Stimulated activated CD8-positive, alpha-beta memory T cell treated with anti-CD3 and anti-CD28 coated beads, Interleukin-7, amount 100 ng/mL, for 48 hours (primary cell): ENCODE measurements around the gene ERC2.
"Not testable (repeated sequence)": the region's sequence is repeated elsewhere in the genome, so short reads cannot be mapped to it uniquely, and the experiment has no call there.

Experiments
- DNase-seq, 2 donors: peaks; one replicate each; pipeline ENCODE4 v3.0.0-alpha.2; 2020; ENCODE audit warnings: low read depth in 1 of 2; ENCODE audit errors: extremely low read depth in 1 of 2

The ERC2 gene

DNA sequence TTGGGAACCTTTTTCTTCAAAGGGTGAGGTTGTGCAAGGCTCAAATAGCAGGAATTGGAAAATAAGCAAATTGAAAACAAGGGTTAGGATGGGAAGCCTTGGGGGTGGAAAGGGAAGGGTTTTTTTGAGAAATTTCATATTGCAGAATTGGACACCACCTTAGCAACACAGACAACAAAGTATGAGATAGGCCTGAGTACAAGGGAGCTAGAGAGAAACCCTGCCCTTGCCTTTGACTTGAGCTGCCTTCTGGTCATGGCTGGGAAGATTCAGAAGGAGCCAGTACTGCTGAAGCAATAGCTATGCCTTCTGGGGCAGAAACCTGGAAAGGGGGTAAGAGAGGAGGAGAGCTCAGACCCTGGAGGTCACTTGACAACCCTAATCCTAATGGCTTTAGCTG, 445.6 kb downstream of the ERC2 start:
- DNase-seq = no peak

DNA sequence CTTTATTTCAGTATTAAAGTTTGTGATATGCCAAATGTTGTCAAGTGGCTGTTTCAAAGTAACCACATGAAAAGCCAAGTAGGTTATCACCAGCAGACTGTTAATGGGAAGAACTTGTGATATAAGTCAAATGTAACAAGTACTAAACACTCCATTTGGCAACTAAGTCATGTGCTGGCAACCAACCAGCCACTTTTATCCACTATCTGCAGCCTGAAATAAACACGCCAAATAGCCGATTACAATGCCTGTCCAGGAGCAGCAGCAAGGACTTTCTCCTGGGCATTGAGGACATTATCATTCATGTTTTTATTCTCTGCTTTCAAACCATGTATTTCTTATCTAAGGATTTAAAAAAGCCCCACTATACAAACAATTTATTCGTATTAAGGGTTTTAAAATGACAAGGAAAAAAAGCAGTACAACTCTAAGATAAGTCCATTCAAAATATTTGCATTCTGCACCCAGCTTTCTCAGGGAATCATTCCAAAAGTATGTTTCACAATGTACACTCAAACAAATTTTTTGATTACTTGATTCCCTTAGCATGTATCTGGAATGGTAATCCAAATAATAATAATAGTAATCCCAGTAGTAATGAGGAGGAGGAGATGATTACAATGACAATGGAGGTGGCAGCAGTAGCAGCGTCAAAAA, 448.6 kb downstream of the ERC2 start:
- DNase-seq = no peak

DNA sequence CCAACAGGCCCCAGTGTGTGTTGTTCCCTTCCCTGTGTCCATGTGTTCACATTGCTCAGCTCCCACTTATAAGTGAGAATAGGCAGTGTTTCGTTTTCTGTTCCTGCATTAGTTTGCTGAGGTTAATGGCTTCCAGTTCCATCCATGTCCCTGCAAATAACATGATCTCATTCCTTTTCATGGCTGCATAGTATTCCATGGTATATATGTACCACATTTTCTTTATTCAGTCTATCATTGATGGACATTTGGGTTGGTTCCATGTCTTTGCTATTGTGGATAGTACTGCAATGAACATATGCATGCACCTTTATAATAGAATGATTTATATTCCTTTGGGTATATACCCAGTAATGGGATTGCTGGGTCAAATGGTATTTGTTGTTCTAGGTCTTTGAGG, 452.9 kb downstream of the ERC2 start:
- not testable (repeated sequence) for DNase-seq

DNA sequence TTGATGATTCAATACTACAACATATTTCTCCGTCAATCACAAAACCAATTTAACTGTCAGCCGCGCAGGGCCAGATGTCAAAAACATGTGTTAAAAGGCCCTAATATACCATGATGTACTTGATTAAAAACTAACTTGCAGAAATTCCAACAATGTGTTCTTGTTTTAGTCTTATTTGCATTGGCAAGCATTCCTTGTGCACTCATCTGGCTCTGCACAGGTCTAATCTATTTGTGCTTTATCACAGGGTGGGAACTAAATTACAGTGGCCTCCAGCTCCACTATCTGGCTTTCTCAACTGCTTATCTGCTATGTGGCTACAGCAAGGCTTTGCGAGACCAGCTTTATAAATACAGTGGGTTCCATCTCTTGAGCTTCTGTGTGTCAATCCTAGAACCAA, 455.5 kb downstream of the ERC2 start:
- DNase-seq = no peak

DNA sequence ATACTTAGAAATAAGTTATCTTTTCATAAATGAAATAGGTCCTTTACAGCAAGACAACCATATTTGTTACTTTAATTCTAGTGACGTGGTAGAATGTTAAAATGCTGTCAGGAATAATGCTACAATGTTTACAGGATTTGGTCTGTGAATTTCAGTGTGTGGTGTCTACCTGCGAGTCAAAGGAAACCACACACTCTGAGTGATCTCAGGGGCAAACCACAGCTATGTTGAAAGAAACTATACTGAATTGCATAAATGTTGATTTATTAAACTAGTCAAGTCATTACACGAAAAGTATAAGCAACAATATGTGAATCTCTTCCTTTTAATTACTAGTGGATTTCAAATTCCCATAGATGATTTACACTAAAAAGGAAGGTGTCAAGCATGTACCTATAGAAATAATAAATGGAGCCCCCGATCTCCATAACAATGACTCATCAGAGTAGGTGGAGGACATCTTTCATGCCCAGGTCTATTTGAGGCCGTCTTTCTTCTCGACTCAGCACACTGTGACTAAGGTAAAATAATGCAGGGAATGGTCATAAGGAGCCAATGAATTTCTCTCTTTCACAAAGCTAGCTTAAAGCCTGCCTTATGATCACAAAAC, 463.0 kb downstream of the ERC2 start:
- no peak for DNase-seq

DNA sequence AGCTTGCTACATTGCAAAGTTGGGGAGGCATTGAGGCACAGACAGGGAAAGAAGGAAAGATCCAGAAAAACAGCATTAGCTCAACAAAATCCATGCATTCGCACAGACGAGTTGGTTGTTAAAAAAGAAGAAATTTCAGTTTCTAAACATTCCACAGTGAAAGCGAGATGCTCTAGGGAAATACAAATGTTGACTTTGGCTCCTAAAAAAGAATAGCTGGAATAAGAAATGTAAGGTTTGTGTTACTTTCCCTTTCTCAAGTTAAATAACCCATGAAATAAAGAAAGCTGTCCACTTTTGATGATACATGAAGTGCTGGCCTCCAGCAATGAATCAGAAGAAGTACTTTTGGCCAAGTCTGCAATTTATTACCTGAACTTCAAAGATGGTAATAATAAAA, 465.1 kb downstream of the ERC2 start:
- no peak for DNase-seq

DNA sequence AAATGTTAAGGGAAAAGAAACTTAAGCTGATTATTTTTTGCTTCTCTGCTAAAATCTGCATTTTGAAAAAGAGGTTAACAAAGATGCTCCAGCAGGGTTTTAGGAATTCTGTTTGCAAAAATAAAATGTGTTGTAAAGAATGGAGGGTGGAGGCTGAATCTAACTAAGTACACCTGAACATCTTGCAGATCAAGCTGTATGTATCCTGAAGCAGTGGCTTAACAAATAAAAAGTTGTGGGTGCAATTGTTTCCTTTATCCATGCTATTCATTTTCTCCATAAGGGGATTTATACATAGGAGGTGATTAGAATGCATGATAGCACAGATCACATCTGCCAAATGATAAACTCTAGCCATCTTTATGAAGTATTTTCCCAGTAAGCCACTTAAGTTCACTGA, 466.3 kb downstream of the ERC2 start:
- no peak for DNase-seq

DNA sequence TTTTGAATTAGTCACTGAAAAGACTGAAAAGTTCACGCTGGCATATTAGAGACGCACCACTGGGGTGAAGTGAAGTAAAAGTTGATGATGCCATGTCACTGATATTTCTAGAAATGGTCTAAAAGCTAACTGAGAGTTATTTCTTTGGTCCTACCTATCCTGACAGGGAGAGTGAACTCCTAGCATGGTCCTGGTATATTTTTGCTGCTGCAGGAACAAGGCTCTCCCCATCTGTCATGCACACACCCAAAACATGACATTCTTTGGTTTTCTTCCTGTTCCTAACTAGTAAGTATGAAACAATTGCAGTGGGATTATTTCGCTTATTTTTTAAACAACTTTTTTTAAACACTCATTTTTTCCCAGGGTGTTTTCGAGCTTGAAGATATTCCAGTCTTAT, 466.7 kb downstream of the ERC2 start:
- DNase-seq = no peak

DNA sequence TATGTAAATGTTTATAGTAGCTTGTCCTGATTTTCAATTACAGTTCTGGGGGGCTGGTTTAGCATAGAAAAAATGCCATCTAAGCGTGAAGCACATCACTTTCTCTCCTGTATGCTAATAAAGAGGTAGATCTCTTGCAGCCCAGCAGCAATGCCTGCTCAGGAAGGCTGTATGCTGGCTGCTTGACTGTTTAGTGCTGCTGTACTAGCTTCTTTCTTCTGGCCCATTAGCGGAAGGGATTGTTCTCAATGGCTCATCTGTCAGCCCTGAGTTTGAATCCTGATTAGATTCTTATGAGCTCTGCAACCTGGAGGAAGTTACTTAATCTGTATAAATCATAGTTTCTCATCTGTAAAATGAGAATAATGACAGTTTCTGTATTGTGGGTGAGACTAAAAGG, 478.9 kb downstream of the ERC2 start:
- DNase-seq = no peak

DNA sequence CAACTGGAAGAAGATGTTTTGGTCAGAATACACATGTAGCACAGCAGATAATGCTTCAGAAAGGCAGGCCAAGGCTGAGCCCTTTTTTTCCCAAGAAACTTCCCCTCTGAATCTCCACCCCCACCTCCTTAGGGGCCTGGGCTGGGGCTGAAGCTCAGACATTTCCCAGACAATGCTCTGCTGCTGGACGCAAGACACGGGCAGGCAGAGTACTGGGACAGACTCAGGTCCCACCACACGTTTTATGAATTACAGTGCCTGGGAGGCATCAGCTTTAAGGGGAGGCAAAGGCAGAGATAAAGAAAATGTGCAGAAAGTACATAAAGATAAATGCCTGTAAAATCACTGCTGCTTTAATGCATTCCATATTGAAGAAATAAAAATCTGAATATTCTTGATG, 479.4 kb downstream of the ERC2 start:
- DNase-seq = no peak

DNA sequence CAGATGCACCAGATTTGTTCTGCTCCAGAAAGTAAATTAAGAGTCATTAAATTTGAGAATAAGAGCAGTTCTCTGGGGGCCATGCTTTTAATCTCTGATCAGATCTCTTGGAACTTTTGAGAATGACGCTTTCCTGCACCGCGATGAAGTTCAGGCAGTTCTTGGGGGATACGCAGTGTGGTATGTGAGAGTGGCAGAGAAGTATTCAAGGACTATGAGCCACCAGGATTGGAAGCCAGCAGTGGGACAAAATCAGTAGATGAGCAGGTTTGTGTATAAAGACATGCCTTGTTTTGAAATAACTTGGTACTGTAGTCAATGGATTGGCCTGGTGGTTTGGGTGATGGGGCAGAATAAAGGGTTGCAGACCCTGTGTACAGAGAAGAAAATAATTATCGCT, 483.6 kb downstream of the ERC2 start:
- no peak for DNase-seq

DNA sequence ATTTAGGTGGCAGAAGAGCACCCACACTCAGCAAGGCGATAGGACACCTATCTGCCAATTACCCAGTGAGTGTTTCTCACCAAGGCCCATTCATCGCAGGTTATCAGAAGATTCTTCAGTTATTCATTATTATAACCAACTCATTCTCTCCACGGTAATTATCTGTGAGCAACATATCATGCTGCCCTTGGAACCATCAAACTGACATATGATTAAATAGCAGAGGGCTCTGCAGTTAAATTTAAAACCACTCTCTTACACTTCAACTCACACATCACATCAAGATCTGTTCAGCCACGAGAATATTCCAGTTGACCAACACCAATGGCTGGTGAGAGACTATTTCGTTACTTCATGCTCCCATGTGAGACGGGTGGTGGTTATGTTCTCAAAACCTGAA, 489.3 kb downstream of the ERC2 start:
- no peak for DNase-seq

DNA sequence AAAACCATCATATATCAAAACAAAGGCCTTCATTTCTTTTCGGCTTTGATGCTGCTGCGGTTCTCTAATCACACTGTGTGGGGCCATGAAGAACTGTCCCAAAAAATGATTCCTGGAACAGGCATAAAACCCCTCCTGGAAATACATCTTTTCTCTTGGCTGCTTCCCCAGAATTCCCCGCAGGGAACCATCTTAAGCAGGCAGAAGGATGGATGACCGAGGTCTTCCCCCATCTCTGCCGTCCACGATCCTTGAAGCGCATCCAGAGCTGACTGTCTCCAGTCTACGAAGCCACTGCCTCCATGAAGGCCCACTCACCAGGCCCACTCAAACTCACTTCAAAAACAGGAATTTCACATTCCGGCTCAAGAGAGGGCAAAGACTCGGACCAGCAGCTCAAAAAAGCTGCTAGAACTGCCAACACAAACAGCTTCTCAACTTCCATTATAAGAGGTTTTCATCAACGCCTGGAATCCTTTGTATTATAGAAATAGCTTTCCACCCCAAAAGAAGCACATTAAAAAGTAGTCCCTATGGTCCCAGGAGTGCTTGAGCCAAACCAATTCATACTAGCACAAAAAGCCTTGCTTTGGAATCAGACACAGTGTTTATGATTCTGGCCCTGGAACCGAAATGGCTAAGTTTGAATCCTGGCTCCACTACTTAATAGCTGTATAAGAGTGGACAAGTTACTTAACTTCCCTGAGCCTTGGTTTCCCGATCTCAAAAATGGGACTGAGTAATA, 493.7 kb downstream of the ERC2 start:
- no peak for DNase-seq

DNA sequence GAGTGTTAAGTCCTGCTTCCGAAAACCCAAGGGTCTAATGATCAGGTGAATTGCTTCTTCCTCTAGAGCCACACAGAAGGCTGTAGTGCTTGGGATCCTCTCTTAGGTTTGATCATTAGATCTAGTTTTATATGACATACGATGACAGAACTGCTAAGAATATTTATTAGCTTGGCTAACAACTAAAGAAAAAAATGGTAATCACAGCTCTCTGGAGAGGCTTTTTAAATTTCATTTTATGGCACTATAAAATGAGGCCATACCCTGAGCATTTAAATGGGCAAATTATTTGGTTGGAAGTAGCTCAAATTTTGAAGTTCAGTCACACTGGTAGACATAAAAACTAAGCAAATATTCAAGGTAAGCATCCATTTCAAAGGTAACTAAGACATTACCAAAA, 498.6 kb downstream of the ERC2 start:
- DNase-seq = no peak

DNA sequence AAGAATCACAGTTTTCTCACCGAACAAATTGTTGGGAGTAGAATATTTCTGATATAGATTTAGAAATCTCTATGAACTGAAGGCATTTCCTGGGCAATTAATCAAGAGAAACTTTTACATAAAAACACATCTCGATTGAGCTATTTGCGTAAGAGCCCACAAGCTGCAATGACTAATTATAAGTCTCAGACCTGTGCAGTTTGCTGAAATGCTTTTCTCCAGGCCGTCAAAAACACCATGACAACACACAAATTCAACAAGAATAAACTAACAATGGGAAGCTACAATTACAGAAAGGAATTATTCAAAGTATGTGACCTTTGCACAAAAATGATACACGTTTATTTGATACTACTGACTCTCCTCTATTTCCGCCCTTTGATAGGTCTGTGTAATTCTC, 499.9 kb downstream of the ERC2 start:
- DNase-seq = no peak

DNA sequence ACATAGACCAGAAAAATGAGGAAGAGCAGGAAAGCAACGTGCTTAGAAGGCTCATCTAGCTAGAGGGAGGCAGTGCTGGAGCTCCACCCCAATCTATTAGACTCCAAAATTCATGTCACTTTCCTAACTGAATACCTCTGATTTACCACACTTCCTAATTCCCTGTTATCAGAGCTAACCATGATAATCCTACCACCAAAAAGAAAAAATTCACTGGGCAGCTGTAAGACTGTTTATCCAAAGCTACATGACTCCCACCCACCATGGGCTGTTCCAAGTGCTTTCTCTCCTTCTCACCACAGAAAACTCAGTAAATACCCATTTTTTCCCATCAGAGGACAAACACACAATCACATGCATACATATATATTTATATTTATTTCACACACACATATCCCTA, 501.7 kb downstream of the ERC2 start:
- no peak for DNase-seq

DNA sequence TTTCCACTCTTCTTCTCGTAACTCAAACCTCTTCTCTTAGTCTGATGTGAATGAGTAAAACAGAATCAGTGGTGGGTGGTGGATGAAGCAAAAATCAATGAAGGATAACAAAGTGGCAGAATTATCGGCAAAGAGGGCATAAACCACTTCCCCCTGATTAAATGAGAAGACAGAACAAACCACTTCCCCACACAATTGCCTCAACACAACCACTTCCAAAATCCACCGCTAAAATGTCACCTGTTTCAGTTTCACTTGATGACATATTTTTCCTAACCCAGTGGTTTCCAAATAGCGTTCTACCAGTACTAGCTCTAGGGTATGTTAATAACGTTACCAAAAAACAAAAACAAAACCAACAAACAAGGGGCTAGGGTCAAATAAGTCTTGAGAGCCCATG, 502.5 kb downstream of the ERC2 start:
- no peak for DNase-seq

DNA sequence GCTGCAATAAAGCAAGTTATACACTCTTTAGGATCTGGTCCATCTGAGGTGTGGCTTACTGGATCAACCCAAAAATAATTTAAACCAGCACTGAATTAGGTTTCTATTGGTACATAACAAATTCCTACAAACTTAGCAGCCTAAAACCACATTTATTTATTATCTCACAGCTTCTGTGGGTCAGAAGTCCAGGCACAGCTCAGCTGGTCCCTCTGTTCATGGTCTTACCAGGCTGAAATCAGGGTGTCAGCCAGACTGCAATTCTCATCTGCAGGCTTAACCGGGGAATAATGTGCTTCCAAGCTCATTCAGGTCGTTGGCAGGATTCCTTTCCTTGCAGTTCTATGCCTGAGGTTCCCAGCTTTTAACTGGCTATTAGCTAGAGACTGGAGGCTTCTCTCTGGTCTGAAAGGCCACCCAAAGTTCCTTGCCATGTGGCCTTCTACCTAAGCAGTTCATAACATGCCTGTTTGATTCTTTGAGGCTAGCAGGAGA, 503.7 kb downstream of the ERC2 start:
- no peak for DNase-seq

DNA sequence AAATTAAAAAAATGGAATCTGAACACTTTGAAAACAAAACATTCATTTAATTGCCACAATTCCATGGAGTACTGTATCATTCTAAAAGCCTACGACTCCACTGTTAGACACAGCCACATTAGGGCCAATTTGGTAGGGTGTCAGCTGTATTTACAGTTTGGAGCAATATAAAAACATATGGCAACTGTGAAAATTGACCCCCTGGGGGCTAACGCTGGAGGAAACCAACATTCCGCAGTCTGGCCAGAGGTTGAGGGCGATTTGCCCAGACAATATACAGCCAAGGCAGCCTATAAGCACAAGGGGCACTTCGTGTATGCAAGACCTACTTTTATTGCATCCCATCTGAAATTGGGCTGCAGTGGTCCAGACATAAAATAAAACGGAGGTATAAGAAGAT, 504.7 kb downstream of the ERC2 start:
- DNase-seq = no peak

DNA sequence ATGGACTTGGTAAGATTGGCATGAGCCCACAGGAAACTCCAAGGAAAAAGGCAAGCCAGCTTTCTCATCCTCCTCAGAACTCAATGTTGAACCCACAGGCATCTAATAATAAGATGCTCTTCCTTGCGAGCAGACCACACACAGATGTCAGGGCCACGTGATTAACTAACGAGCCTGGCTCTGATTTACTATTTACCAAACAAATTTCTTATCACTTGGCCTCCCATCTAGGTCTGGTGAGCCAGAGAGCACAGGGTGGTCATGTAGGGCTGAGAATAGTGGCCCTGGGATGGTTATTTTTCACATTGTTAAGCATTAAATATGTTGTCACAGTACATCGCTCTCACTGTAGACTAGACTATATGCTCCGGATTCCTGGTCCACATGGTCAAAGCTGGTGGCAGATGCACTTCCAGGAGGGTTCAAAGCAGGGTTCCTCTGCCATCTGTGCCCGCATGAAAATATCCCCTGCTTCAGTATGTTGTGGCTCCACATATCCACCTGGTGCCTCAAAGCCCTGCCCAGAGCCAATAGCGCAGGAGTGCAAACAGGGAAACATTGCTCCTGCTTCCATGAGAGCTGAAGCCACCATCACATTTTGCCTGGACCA, 508.7 kb downstream of the ERC2 start:
- no peak for DNase-seq

DNA sequence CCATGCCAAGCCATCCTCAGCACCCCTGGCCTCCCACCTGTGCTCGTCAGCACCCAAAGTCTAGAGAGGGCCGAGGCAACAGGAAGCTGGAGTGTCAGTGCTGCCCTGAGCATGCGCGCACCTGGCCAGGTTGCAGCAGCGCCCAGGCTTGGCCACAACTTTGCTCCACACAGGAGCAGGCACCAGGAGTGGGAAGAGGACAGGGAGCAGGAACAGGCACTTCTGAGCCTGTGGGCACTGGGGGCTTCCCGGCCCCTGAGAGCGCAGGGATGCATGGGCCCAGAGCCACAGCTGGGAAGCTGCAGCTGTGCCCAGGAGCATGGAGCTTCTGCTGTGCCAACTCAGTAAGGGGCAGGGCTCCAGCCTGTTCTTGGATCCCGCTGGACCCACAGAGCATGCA, 509.7 kb downstream of the ERC2 start:
- DNase-seq = no peak
